ENCODE data around the gene CTBP2. TPM values are rescaled to one million over a fixed set of nuclear protein-coding genes. Genes with fewer than 3 reads are reported as not detected.

CTBP2 gene
- total RNA-seq, 1 donor from 2014 or later, result 46.9 TPM

- ATAC-seq (no peak), DNase-seq (ENCODE audit: low spot score) (no peak)
- intact Hi-C loops (cut with DNase I), result no loop called here
These were observed 62.8 kb downstream of the CTBP2 start for GRCh38 chr10:125097409-125098070.

GRCh38 chr10:125096975-125097374, 63.4 kb downstream of the CTBP2 start:
- ATAC-seq (no peak), DNase-seq (ENCODE audit: low spot score) (no peak)
- intact Hi-C loops (cut with DNase I), result no loop called here

GRCh38 chr10:125096371-125096770, 64.0 kb downstream of the CTBP2 start:
- intact Hi-C loops (cut with DNase I), result no loop called here
- ATAC-seq (no peak), DNase-seq (ENCODE audit: low spot score) (no peak)

GRCh38 chr10:125095776-125096175, 64.6 kb downstream of the CTBP2 start:
- intact Hi-C loops (cut with DNase I), result no loop called here
- no peak for ATAC-seq
- DNase-seq (ENCODE audit: low spot score), result peak; percentile 28

GRCh38 chr10:125095228-125095627, 65.1 kb downstream of the CTBP2 start:
- DNase-seq (ENCODE audit: low spot score) (peak; percentile 35), ATAC-seq (no peak)
- intact Hi-C loops (cut with DNase I), result no loop called here

GRCh38 chr10:125094806-125095205, 65.6 kb downstream of the CTBP2 start:
- no peak for ATAC-seq
- intact Hi-C loops (cut with DNase I), result no loop called here
- peak; percentile 55 for DNase-seq (ENCODE audit: low spot score)

GRCh38 chr10:125093974-125094705, 66.2 kb downstream of the CTBP2 start:
- no peak for ATAC-seq
- intact Hi-C loops (cut with DNase I), result no loop called here
- no peak for DNase-seq (ENCODE audit: low spot score)

GRCh38 chr10:125093199-125093973, 67.0 kb downstream of the CTBP2 start:
- no peak for DNase-seq (ENCODE audit: low spot score)
- intact Hi-C loops (cut with DNase I), result no loop called here

GRCh38 chr10:125092564-125093031, 67.8 kb downstream of the CTBP2 start:
- ATAC-seq (no peak), DNase-seq (ENCODE audit: low spot score) (peak; percentile 51)
- intact Hi-C loops (cut with DNase I), result no loop called here

More at GRCh38 chr10:125093199-125093973, 67.0 kb downstream of the CTBP2 start:
- peak; percentile 67 for ATAC-seq

- no peak for ATAC-seq
- intact Hi-C loops (cut with DNase I), result no loop called here
- no peak for DNase-seq (ENCODE audit: low spot score)
These were observed 68.5 kb downstream of the CTBP2 start for GRCh38 chr10:125091891-125092290.

- ATAC-seq (no peak), DNase-seq (ENCODE audit: low spot score) (peak; percentile 26)
- intact Hi-C loops (cut with DNase I), result no loop called here
These were observed 70.9 kb downstream of the CTBP2 start for GRCh38 chr10:125089469-125089868.

- intact Hi-C loops (cut with DNase I), result no loop called here
- no peak for ATAC-seq
- peak; percentile 33 for DNase-seq (ENCODE audit: low spot score)
These were observed 72.5 kb downstream of the CTBP2 start for GRCh38 chr10:125087897-125088215.

GRCh38 chr10:125087191-125087896, 73.0 kb downstream of the CTBP2 start:
- intact Hi-C loops (cut with DNase I), result no loop called here

GRCh38 chr10:125086691-125087090, 73.7 kb downstream of the CTBP2 start:
- intact Hi-C loops (cut with DNase I), result no loop called here
- DNase-seq (ENCODE audit: low spot score) (peak; percentile 50), ATAC-seq (no peak)

More at GRCh38 chr10:125087191-125087896, 73.0 kb downstream of the CTBP2 start:
- DNase-seq (ENCODE audit: low spot score), result peak; percentile 43
- ATAC-seq, result no peak

- peak; percentile 58 for DNase-seq (ENCODE audit: low spot score)
- peak; percentile 27 for ATAC-seq
- intact Hi-C loops (cut with DNase I), result no loop called here
These were observed 74.9 kb downstream of the CTBP2 start for GRCh38 chr10:125085258-125086054.

GRCh38 chr10:125084614-125085257, 75.6 kb downstream of the CTBP2 start:
- intact Hi-C loops (cut with DNase I), result no loop called here
- no peak for DNase-seq (ENCODE audit: low spot score)

GRCh38 chr10:125084191-125084613, 76.2 kb downstream of the CTBP2 start:
- ATAC-seq (peak; percentile 34), DNase-seq (ENCODE audit: low spot score) (no peak)
- intact Hi-C loops (cut with DNase I), result no loop called here

More at GRCh38 chr10:125084614-125085257, 75.6 kb downstream of the CTBP2 start:
- peak; percentile 46 for ATAC-seq

- no peak for DNase-seq (ENCODE audit: low spot score)
- intact Hi-C loops (cut with DNase I), result no loop called here
- ATAC-seq, result no peak
These were observed 76.8 kb downstream of the CTBP2 start for GRCh38 chr10:125083576-125083920.

Measured in sciatic nerve (tissue), 2 donors.